ENCODE results near the gene PDIA5. TPM values are rescaled to one million over a fixed set of nuclear protein-coding genes. Genes with fewer than 3 reads are reported as not detected.

The PDIA5 gene
- total RNA-seq, 1 donor from 2014 or later = 29.3 TPM

- H3K36me3 ChIP-seq = peaks cover 18% of the 10 kb centered on the region
- TF ChIP-seq CTCF (IDR thresholded peaks at IDR 0.05) = no peak
- peaks cover 35% of the 10 kb centered on the region for H3K4me1 ChIP-seq
- no peaks in the 10 kb centered on the region for H3K9me3 ChIP-seq
- DNase-seq (no peak), ATAC-seq (no peak)
- no peak overlapping the region for H3K4me3 ChIP-seq
- H3K27ac ChIP-seq = no peak overlapping the region
- H3K27me3 ChIP-seq (ENCODE audit: low read depth) = no peaks in the 10 kb centered on the region
- intact Hi-C loops (cut with DNase I) = no loop called here
These were observed 21.6 kb downstream of the PDIA5 start for GRCh38 chr3:123088387-123088786.

DNA sequence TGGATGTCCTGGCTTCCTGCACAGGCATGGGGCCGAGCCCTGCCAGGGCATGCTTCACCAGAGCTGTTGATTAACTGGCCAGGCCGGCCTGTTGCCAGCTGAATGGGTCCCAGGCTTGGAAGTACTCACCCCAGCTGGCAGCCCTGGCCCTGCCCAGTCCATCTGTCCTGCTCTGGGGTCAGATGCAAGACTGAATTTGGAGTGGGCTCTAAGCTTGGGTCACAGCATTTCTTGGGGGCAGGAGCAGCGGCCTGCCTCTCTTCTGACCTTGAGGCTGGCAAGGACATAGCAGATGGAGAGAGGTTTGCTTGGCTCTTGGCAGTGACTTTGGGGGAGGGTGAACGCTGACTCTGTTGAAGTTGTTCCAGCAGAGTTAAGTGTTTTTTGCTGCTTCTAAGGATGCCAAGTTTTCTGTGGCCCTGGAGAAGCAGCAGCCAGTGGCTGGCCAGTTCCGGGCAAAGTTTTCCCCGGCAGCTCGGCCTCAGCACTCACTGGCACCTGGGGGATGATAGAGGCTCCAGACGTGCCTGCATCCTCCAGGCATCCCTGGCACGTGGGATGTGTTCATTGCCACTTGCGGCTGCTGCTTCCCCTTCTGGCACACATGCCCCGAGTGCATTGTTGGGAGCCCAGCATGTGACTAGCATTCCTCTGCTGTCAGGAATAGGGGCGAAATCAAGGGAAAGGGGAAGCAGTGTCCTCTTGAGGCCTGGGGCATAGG, 22.9 kb downstream of the PDIA5 start:
- DNase-seq = peak; percentile 70

DNA sequence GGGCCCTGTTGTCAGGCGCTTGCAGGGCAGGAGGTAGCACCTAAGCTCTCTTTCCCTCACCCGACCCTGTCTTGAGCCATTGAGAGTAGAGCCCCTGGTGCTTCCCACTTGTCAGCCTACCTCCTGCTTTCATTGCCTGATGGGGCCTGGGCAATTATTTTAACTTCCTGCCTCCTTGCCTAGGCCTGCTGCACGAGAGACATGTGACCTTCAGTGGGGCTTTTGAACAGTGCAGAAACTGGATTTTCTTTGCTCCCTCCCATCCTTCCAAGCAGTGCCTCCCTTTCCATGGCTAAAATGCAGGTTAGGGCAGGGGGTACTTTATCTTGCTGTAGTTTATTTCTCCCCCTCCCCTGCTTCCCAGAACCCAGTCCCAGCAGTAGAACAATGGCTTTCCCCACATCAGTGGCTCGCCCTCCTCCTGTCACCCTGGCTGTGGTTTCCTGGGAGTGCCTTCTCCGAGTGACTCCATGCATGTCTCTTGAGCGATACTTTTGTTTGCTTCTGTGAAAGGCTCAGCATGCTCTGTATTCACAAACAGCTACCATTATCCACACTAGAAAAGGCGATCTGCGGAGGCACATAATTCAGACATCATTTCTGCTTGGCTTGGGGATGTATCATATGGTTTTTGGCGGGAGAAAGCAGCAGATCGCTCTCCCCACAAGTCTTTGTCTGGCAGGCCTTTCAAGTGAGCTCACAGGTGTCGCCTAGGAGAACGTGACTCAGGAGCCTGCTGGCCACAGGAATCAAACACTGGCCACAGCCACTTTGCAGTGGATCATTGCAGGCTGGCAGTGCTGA, 24.1 kb downstream of the PDIA5 start:
- Histone ChIP-seq H3K4me3 (no peak overlapping the region), H3K36me3 (peaks cover 25% of the 10 kb centered on the region), H3K27me3 (ENCODE audit: low read depth) (no peaks in the 10 kb centered on the region), H3K27ac (no peak overlapping the region), H3K9me3 (no peaks in the 10 kb centered on the region), H3K4me1 (peaks cover 18% of the 10 kb centered on the region)
- intact Hi-C loops (cut with DNase I) = no loop called here
- DNase-seq (no peak), ATAC-seq (no peak)
- no peak for TF ChIP-seq CTCF (IDR thresholded peaks at IDR 0.05)

More for the DNA sequence above, 22.9 kb downstream of the PDIA5 start:
- H3K27ac ChIP-seq = peak overlapping the region; percentile 28
- peak; percentile 75 to 84 for ATAC-seq
- intact Hi-C loops (cut with DNase I) = no loop called here
- TF ChIP-seq CTCF (IDR thresholded peaks at IDR 0.05) = no peak
- H3K4me1 ChIP-seq = peaks cover 22% of the 10 kb centered on the region
- H3K4me3 ChIP-seq = no peak overlapping the region
- H3K27me3 ChIP-seq (ENCODE audit: low read depth) = no peaks in the 10 kb centered on the region
- peaks cover 25% of the 10 kb centered on the region for H3K36me3 ChIP-seq
- no peaks in the 10 kb centered on the region for H3K9me3 ChIP-seq

DNA sequence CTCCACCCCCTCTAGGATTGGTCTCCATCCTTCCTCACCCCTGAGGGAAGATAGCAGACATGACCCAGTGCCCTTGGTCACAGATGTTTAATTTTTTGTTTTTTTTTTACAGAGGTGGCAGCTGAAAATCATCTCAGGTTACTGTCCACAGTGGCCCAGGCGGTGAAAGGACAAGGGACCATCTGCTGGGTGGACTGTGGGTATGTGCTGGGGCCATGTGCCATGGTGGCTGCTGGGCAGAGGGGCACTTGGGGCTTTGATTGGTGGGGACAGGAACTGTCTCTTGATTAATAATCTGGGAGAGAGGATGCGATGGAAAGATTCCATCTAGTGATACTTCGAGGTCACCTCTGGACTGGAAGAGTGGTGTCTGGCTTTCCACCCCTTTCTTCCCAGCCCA, 25.4 kb downstream of the PDIA5 start:
- peaks cover 26% of the 10 kb centered on the region for H3K4me1 ChIP-seq

DNA sequence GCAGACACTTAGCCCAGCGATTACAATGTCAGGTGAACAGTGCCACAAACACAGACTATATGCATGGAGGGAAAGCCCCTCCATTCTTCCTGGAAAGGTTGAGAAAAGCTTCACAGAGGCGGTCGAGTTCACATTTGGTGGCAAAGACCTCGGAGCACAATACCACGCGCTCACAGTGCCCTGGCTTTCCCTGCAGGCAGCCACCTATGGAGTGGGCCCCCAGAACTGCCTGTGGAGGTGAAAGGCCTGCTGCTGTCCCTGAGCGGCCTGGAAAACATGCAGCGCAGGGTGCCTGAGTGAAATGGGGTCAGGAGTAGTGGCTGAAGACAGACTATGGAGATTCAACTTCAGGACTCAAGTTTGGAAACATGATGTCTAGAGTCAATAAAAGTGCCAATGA, 26.9 kb downstream of the PDIA5 start:
- Histone ChIP-seq H3K9me3 (no peaks in the 10 kb centered on the region), H3K4me3 (no peak overlapping the region), H3K27ac (no peak overlapping the region), H3K36me3 (peaks cover 25% of the 10 kb centered on the region), H3K4me1 (peaks cover 39% of the 10 kb centered on the region), H3K27me3 (ENCODE audit: low read depth) (no peaks in the 10 kb centered on the region)
- DNase-seq (no peak), ATAC-seq (no peak)
- intact Hi-C loops (cut with DNase I) = no loop called here
- TF ChIP-seq CTCF (IDR thresholded peaks at IDR 0.05) = no peak

More for the DNA sequence above, 25.4 kb downstream of the PDIA5 start:
- no peak for DNase-seq
- peaks cover 25% of the 10 kb centered on the region for H3K36me3 ChIP-seq
- no peak for TF ChIP-seq CTCF (IDR thresholded peaks at IDR 0.05)
- intact Hi-C loops (cut with DNase I) = no loop called here
- H3K27ac ChIP-seq = no peak overlapping the region
- H3K27me3 ChIP-seq (ENCODE audit: low read depth) = no peaks in the 10 kb centered on the region
- no peak for ATAC-seq
- no peak overlapping the region for H3K4me3 ChIP-seq
- no peaks in the 10 kb centered on the region for H3K9me3 ChIP-seq
